HUDEP-2 (cell line): Measurements from ENCODE around the gene KAZALD1.
A peak's percentile ranks its signal among the peaks of the same experiment; 100 is the strongest.

Experiments
- DNase-seq, 76 experiments: peaks; one replicate each; lab custom pipeline; 2025; ENCODE audit not compliant: unreplicated experiment in 76 of 76; lab: John Stamatoyannopoulos, UW

The KAZALD1 gene

DNA sequence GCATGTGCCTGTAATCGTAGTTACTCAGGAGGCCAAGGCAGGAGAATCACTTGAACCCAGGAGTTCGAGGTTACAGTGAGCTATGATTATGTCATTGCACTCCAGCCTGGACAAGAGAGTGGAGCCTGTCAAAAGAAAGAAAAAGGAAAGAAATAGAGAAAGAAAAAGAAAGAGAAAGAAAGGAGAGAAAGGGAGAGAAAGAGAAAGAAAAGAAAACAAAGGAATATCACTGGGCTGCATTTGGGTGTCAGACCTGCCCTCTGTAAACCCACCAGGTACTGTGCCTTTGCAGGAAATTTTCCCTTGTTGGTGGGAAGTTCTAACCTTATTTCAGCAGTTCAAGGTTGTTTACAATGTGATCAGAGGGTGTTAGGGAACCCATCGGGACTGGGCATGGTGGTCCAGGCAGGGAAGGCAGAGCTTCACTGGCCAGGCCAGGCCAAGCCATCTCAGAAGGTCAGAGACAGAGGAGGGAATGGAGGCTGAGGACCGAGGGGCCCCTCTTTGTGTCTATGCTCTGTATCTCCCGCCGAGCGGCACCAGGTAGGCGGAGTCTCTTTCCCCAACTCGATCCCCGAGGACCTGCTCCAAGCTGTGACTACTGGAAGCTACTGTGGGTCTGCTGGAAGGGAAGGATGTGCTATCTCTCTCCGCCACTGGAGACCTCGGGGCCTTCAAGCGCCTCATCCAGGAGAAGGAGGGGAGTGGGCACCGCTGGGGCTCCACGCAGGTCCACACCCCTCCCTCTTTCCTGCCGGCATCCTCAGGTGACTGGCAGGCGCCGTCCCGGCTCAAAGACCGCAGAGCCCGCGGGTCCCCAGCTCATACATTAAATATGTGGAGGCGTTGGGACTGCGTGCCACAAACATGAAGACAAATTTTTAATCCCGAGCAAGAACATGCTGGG, 15.2 kb upstream of the KAZALD1 start:
- DNase-seq = no peak

DNA sequence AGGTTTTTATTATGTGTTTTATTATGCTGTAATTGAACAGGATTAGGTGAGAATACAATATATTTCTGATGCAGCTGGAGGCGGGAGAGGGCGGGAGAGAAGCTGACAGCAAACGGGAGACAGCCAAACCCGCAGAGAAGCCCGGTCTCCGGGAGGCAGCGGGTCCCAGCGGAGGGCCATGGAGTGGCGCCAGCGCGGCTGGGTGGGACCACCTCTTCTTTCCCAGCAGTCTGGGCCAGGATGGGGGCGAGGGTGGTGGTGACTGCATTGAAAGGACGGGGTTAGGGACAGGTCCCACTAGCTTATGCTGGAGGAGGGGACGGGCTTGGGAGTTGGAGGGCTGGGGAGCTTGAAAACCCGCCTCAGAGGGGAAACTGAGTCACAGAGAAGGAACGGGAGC, 14.5 kb upstream of the KAZALD1 start:
- DNase-seq = no peak

DNA sequence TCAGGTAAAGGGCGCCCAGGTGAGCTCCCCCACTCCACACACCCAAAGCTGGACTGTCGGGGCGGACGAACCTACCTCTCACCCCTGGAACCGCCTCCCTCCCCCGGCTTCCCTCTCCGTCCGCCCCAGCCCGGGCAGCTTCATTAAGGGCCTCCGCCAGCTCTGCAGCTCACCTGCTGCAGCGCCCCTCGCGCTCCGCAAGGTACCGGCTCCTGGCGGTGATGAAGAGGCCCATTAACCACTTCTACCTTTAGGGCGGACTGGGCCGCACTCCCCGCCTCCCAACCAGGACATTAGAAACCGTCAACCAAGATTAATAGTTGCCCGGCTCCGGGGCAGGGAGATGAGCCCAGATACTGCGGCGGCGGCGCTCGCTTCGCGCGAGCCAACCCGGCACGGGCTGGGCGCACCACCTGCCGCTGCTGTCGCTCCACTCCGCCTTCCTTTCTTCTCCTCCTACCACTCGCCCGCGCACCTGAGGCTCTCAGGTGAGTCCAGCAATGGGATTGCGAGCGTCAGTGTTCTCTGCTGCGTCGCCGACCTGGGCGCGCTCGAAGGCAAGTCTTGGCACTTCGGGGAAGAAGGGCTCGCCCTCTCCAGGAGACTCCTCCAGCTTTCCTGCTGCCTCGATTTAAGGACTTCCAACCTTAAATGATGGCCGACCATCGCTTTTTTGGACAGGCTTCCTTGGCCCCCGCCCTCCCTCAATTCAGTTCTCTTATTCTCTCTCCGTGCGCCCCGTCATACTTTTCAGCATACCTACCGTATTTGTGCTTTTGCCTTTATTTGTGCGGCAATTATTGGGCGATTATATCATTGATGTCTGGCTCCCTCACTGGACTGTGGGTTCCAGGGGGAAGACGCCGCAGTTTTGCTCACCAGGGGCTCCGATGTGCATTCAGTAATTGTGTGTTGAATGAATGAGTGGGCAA, 13.6 kb upstream of the KAZALD1 start:
- DNase-seq = no peak

DNA sequence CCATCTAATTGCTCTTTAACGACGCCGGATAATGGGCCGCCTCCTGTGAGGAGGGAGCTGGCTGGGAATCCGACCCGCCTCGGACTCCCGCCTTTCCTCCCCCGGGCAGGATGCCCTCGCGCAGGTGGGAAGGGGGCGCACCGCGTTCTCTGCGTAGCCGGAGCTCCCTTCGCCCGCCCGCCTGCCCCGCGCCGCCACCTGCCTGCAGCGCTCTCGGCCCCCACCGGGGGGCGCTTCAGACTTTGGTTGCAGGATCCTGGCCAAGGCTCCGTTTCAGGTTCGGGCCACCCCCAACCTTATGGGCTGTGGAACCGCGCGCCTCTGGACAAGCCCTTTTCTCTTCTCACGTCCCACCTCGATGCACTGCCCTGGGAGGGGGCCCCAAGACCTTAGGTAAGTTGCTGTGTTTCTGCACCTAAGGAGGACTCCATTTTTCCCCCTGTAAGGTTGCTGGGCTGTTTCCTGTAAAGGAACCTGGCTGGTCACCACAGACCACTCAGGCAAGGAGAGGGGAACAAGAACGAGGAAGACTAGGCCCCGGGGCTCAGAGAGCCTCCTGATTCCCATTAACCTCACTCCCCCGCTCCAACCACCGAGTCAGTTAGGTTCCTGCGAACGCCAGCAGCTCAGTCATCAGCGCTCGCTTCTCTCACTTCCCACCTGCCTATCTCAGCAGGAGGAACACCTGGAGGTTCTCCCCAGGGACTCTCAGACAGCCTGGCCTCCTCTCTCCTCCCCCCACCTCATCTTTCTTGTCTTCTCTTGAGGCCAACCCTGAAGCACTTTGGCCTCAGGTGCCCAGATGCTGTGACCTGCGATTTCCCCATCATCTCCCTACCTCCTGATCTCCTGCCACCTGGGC, 11.3 kb upstream of the KAZALD1 start:
- peak in 67 of 76 experiments; percentile 12 to 81 (median 50) for DNase-seq

DNA sequence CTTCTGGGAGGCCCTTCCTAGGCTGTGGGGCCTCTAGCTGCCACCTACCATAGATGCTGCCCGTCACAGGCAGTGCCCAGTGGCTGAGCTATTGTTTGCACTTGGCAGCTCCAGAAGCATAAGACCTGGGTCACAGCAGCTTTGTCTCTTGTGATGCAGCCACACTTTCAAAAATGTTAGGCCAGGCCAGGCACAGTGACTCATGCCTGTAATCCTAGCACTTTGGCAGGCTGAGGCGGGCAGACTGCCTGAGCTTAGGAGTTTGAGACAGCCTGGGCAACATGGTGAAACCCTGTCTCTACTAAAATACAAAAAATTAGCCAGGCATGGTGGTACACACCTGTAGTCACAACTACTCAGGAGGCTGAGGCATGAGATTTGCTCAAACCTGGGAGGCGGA, 9.5 kb upstream of the KAZALD1 start:
- peak in 7 of 76 experiments; percentile 1 to 29 (median 12) for DNase-seq

DNA sequence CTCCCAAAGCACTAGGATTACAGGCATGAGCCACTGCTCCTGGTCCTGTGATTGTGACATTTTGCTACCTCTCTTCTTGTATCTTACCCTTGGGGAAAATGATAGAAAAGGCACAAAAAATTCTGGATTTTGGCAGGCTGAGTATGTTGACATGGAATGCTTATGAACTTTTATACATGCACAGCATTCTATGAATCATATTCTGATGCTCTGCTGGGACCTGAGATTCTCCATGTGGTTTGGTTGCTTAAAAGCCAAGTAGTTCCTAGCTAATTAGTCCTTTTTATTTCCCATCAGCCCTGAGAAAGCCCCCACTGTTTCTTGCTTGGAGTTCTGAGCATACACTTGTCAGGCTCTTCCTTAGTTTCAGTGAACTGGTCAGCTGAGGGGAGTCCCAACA, 8.3 kb upstream of the KAZALD1 start:
- DNase-seq = no peak

DNA sequence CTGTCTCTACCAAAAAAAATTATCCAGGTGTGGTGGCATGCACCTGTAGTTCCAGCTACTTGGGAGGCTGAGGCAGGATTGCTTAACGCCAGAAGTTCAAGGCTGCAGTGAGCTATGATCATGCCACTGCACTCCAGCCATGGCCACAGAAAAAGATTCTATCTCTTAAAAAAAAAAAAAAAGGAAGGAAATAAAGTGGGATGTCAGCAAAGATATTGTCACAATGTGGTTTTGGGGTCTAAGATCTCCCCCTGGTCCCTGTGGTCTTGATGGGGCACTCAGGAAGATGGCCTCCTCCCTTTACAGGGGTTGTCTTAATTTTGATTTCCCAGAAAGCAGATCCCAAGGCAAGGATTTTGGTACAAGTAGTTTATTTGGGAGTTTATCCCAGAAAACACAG, 7.4 kb upstream of the KAZALD1 start:
- no peak for DNase-seq

DNA sequence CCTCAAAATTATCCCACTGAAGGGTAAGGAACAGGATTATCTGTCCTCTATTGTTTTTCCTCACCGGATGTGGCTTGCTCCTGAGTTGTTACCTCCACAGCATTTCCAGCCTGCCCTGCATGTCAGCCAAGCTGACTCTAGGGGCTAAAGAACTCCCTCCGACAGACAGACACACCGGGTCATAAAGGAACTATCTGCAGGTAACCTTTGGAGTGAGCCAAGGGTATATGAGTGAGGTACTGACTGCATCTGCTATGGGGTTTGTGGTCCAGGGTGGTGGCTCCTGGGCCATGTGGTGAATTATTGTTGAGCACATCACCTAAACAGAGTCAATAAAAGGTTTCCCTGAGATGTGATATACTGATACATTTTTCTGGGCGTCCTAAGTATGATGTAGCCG, 6.9 kb upstream of the KAZALD1 start:
- no peak for DNase-seq

DNA sequence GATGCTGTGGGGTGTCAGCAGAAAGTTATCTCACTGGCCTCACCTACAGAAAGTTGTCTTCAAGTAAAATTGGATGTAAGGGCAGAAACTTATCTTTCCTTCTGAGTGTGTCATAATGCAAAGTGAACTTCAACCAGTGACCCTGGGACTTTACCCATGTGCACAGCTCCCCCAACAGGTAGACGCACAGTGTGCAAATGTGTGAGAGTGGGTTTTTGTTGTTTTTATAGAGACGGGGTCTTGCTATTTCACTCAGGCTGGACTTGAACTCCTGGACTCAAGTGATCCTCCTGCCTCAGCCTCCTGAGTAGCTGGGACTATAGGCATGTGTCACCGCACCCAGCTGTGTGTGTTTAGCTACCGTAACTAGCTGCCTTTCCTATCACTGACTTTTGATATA, 6.4 kb upstream of the KAZALD1 start:
- no peak for DNase-seq

DNA sequence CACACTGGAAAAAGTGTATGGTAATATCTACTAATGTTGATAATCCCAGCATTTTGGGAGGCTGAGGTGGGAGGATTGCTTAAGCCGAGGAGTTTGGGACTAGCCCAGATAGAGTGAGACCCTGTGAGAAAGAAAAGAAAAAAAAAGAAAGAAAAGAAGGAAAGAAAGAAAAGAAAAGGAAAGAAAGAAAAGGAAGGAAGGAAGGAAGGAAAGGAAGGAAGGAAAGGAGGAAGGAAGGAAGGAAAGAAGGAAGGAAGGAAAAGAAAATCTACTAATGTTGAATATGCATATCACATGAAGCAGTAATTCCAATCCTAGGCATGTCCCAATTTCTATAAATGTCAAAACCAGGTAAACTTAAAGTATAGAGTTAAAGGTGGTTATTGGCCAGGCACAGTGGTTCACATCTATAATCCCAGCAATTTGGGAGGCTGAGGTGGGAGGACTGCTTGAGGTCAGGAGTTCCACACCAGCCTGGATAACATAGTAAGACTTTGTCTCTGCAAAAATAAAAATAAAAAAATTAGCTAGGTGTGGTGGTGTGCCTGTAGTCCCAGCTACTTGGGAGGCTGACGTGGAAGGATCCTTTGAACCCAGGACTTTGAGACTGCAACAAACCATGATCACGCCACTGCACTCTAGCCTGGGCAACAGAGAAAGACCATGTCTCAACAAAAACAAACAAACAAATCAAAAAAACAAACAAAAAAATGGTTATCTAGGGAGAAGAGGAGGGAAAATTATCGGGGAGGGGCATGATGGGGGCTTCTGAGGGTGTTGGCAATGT, 5.2 kb upstream of the KAZALD1 start:
- DNase-seq = no peak

DNA sequence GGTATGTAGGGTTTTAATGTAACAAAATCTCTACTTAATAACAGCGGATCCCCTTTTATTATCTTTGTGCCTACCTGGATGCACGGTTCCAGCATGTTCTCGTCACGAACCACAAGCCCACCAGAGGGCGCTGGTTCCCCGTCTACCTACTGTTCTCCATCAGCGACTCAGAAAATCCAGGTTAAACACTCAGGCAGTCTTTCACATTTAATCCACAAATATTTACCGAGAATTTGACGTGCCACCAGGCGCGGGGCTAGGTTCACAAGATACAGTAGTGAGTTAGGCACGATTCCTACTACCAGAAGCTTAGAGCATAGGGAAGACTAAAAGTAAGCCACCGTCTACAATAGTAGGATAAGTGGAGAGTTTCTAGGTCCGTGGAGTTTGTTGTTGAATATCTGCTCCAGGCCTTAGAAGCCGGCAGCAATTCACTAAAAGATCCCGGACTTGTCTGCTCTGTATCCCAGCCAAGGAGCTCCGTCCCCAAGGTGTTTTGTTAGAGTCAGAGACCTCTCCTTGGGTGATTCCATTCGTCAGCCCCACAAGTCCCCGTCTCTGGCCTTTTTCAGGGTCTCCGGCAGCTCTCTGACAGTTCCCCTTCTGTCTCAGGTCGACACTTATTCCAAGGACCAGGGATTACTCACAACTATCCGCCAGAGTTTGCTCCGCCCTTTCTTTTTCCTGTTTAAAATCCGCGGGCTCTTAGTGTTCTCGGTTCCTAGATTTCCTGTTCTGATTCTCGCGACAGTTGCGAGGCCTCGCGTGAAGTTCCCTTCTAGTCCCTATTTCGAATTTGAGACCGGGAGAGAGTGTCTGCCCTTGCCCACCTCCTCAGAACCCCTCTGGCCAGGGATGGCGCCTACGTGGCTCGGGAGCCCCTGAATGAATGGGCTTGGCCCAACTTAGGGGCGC, 1.5 kb upstream of the KAZALD1 start:
- DNase-seq = peak in 74 of 76 experiments; percentile 4 to 96 (median 85)

DNA sequence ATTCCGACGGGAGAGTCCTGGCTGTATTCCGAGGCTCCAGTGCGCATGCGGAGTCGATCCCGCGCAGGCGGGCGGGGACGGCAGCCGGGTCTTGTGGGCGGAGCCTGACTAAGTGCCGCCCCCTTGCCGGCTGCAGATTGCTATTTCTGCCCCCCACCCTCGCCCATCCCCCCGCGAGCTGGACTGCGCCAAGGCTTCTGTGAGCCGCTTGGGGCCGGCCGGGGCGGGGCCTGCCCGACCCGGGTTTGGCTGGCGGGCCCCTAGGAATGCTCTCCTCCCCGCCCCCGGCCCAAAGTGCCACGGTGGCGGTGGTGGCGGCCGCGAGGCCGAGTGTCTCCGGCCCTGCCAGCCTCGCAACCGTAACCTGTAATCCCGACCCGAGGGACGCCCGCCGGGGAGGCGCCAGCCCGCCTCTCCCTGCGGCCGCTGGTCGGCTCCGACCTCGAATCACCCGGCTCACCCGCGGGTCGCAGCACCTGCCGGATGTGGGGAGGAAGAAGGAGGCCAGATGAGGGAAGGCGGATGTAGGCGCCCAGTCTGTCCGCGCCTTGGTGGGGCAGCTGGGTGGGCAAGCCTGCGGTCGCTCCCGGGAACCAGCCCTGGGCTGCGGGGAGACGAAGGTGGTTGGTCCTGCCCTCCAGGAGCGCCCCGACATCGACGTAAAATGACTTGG, 702 bp upstream of the KAZALD1 start:
- peak in 75 of 76 experiments; percentile 29 to 98 (median 94) for DNase-seq

DNA sequence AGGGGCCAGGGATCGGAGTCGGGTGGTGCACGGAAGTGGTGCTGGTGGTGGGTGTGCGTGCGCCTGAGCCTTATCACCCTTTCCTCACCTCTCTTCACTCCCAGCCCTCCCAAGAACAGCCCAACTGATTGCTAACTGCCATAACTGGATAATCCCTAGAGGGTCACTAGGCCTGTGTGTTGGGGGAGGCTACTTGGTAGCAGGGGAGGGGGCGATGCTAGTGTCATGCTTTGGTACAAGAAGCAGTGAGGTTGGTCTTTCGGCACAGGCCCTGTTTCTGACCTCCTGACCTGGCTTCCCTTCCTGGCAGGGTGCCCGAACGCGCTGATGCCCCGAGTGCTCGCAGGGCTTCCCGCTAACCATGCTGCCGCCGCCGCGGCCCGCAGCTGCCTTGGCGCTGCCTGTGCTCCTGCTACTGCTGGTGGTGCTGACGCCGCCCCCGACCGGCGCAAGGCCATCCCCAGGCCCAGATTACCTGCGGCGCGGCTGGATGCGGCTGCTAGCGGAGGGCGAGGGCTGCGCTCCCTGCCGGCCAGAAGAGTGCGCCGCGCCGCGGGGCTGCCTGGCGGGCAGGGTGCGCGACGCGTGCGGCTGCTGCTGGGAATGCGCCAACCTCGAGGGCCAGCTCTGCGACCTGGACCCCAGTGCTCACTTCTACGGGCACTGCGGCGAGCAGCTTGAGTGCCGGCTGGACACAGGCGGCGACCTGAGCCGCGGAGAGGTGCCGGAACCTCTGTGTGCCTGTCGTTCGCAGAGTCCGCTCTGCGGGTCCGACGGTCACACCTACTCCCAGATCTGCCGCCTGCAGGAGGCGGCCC, 652 bp downstream of the KAZALD1 start:
- peak in 75 of 76 experiments; percentile 19 to 95 (median 77) for DNase-seq

DNA sequence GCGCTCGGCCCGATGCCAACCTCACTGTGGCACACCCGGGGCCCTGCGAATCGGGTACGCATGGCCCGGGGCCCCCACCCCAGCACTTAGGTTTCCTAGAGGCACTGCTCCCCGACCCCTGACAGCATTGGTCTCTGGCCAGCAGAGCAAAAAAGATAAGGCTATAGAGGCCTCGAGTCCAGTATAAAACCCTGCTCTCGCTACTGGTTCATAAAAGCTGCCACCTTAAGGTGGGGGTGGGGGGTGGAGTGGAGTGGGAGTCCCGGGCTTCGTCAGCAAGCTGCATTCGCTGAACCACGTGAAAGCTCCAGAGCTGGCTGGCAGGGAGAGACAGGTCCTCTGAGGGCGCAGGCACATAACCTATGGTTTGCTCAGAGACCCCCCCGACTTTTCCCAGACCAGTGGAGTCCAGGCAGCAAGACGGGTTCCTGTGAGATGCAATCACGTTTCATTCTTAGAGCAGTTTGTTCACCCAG, 1.3 kb downstream of the KAZALD1 start:
- DNase-seq = peak in 73 of 76 experiments; percentile 59 to 98 (median 89)

DNA sequence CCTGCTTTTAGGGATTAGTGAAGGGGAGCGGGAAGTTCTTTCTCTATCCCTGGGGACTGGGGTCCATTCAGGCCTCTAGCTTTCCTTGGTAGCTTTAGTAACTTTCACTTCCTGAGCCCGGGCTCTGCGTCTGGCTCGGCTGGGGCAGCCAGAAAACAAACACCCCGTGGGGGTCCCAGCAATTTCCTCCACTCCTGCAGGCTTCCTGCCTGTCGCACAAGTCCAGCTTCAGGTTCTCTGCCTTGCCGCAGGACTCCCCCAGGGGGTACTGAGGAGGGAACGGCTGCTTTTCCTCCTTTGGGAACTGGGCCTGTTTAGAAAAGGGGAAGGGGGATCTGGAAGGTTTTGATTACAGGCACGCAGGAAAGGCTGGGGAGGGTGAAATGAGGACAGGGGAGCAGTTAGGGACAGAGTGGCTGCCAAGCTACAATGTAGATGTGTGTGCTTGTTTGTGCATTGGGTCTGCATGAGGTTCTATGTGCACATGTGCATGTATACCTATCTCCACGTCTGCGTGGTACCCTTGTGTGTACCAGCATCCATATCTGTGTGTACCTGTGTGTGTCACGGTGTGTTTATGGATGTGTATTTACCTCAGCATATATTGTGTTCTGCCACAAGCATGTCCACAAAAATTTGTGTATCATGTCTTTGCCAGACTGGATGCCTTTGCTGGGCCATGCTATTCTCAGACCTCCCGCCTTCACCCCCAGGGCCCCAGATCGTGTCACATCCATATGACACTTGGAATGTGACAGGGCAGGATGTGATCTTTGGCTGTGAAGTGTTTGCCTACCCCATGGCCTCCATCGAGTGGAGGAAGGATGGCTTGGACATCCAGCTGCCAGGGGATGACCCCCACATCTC, 2.0 kb downstream of the KAZALD1 start:
- DNase-seq = peak in 3 of 76 experiments; percentile 37 to 41 (median 39)

DNA sequence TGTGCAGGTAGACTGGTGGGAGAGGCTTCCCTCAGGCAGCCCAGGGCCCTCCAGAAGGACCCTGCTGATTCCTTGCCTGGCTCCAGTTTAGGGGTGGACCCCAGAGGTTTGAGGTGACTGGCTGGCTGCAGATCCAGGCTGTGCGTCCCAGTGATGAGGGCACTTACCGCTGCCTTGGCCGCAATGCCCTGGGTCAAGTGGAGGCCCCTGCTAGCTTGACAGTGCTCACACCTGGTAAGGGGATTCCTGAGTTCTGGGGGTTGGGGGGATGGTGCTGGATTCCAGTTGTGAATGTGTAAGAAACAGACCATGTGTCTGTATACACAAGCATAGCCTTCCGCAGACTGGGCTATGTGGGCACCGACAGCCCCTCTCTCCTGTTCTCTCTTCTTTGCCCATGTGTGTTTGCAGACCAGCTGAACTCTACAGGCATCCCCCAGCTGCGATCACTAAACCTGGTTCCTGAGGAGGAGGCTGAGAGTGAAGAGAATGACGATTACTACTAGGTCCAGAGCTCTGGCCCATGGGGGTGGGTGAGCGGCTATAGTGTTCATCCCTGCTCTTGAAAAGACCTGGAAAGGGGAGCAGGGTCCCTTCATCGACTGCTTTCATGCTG, 2.7 kb downstream of the KAZALD1 start:
- peak in 1 of 76 experiments; percentile 22 for DNase-seq
